GM23338 (cell line): Measurements from ENCODE around the gene MRPS10. TPM values are rescaled to one million over a fixed set of nuclear protein-coding genes. Genes with fewer than 3 reads are reported as not detected.

Source experiments
- ATAC-seq: fragments of 200-7000 bp; cut with Tn5 transposase; 3 replicates; pipeline ENCODE4 v1.9.1; 2020
- DNase-seq: peaks from one replicate; pipeline ENCODE4 v3.0.0-alpha.2; 2015; ENCODE audit warnings: low spot score
- H2AFZ ChIP-seq: fragments of 200-600 bp; sonication (generic); 2 replicates; pipeline ENCODE4 v1.8.0; 2016; ENCODE audit warnings: antibody characterized with exemption, mild to moderate bottlenecking, moderate library complexity
- H3F3A ChIP-seq: fragments of 200-600 bp; sonication (generic); replicated peaks from 2 replicates; pipeline ENCODE4 v1.8.0; 2017; ENCODE audit warnings: antibody characterized with exemption, mixed run types, low read depth
- H3K27ac ChIP-seq: fragments of 200-600 bp; sonication (generic); 2 replicates; pipeline ENCODE4 v1.6.1; 2016; ENCODE audit warnings: low read depth
- H3K27me3 ChIP-seq: fragments of 200-600 bp; sonication (generic); 2 replicates; pipeline ENCODE4 v1.8.0; 2016; ENCODE audit warnings: mild to moderate bottlenecking, mixed run types, moderate library complexity; ENCODE audit not compliant: insufficient read depth
- H3K36me3 ChIP-seq: fragments of 200-600 bp; sonication (generic); 2 replicates; pipeline ENCODE4 v1.8.0; 2016; ENCODE audit warnings: mild to moderate bottlenecking; ENCODE audit not compliant: insufficient read depth
- H3K4me1 ChIP-seq: fragments of 200-600 bp; sonication (generic); 2 replicates; pipeline ENCODE4 v1.8.0; 2016; ENCODE audit warnings: mild to moderate bottlenecking, moderate library complexity; ENCODE audit not compliant: insufficient read depth
- H3K4me2 ChIP-seq: fragments of 200-600 bp; sonication (generic); 2 replicates; pipeline ENCODE4 v1.7.1; 2017; ENCODE audit warnings: mixed run types
- H3K4me3 ChIP-seq: fragments of 200-600 bp; sonication (generic); 2 replicates; pipeline ENCODE4 v1.6.1; 2016; ENCODE audit warnings: mixed run types
- H3K79me2 ChIP-seq: fragments of 200-600 bp; sonication (generic); replicated peaks from 2 replicates; pipeline ENCODE4 v1.8.0; 2017; ENCODE audit warnings: mild to moderate bottlenecking; ENCODE audit not compliant: insufficient read depth
- H3K9me2 ChIP-seq: fragments of 200-600 bp; sonication (generic); 2 replicates; pipeline ENCODE4 v1.8.0; 2017; ENCODE audit not compliant: insufficient read depth
- H4K20me1 ChIP-seq: fragments of 200-600 bp; sonication (generic); replicated peaks from 2 replicates; pipeline ENCODE4 v1.8.0; 2017; ENCODE audit warnings: mild to moderate bottlenecking; ENCODE audit not compliant: insufficient read depth
- H3K27ac Mint-ChIP-seq: 2 replicates; pipeline ENCODE4 v1.8.0; 2020; ENCODE audit warnings: inconsistent platforms, mild to moderate bottlenecking, moderate library complexity, mixed read lengths
- H3K27me3 Mint-ChIP-seq: 3 replicates; pipeline ENCODE4 v1.8.0; 2022; ENCODE audit warnings: low read depth, mild to moderate bottlenecking, moderate library complexity, mixed read lengths, inconsistent platforms; ENCODE audit not compliant: insufficient read depth, poor library complexity
- H3K36me3 Mint-ChIP-seq: 3 replicates; pipeline ENCODE4 v1.8.0; 2021; ENCODE audit warnings: low read depth, mild to moderate bottlenecking, inconsistent platforms, moderate library complexity, mixed read lengths
- H3K4me1 Mint-ChIP-seq: 3 replicates; pipeline ENCODE4 v1.8.0; 2020; ENCODE audit warnings: mild to moderate bottlenecking, inconsistent platforms, mixed read lengths
- H3K4me3 Mint-ChIP-seq: 3 replicates; pipeline ENCODE4 v1.8.0; 2021; ENCODE audit warnings: moderate library complexity, mild to moderate bottlenecking, inconsistent platforms, mixed read lengths
- H3K9me3 Mint-ChIP-seq: 3 replicates; pipeline ENCODE4 v1.8.0; 2020; ENCODE audit warnings: moderate library complexity, mild to moderate bottlenecking, inconsistent platforms, mixed read lengths
- CREB1 ChIP-seq: fragments of 250-450 bp; sonication (Bioruptor Pico); IDR thresholded peaks from 2 replicates; pipeline ENCODE4 v1.5.0; 2020; ENCODE audit warnings: low read depth, mild to moderate bottlenecking, moderate library complexity
- EZH2 ChIP-seq: fragments of 200-600 bp; sonication (generic); IDR thresholded peaks from one replicate; pipeline ENCODE4 v1.8.0; 2017; ENCODE audit warnings: antibody characterized with exemption, mild to moderate bottlenecking, low read depth; ENCODE audit not compliant: unreplicated experiment
- EZH2phosphoT487 ChIP-seq: fragments of 200-600 bp; sonication (generic); IDR thresholded peaks from one replicate; pipeline ENCODE4 v1.8.1; 2018; ENCODE audit warnings: antibody characterized with exemption; ENCODE audit not compliant: unreplicated experiment
- JUNB ChIP-seq: IDR thresholded peaks from one replicate; pipeline ENCODE4 v1.6.1; 2016; ENCODE audit warnings: antibody characterized with exemption; ENCODE audit not compliant: unreplicated experiment
- NANOG ChIP-seq: IDR thresholded peaks from 2 replicates; pipeline ENCODE4 v1.6.1; 2016; ENCODE audit warnings: antibody characterized with exemption, borderline replicate concordance
- POLR2AphosphoS5 ChIP-seq: IDR thresholded peaks from 2 replicates; pipeline ENCODE4 v1.6.1; 2016; ENCODE audit warnings: antibody characterized with exemption, low read depth
- REST ChIP-seq: IDR thresholded peaks from one replicate; pipeline ENCODE4 v1.6.1; 2018; ENCODE audit warnings: antibody characterized with exemption; ENCODE audit not compliant: unreplicated experiment
- ZNF114 ChIP-seq: fragments of 250-450 bp; sonication (Bioruptor Pico); IDR thresholded peaks from 2 replicates; pipeline ENCODE4 v1.5.0; 2020; ENCODE audit warnings: mild to moderate bottlenecking, moderate library complexity
- polyA plus RNA-seq: library from polyadenylated mRNA; unstranded; fragments of >200 nt; fragmentation: Nextera tagmentation; extraction: Ambion mirVana; gene quantifications from 2 replicates; pipeline ENCODE4 v1.2.1, GENCODE V29; 2016
- total RNA-seq: library from RNA; depleted of rRNA; stranded (reverse); fragments of >200 nt; shearing (Covaris generic); gene quantifications from 2 replicates; pipeline ENCODE4 v1.2.3, GENCODE V29; 2014
- TF ChIP-seq, protein P1 (sequence below): IDR thresholded peaks from 2 replicates; pipeline ENCODE4 v1.6.1; 2016; ENCODE audit warnings: antibody characterized with exemption

Gene MRPS10
- total and polyA plus RNA-seq, 2 experiments from 2014 or later: 36.2 to 42.7 TPM

DNA sequence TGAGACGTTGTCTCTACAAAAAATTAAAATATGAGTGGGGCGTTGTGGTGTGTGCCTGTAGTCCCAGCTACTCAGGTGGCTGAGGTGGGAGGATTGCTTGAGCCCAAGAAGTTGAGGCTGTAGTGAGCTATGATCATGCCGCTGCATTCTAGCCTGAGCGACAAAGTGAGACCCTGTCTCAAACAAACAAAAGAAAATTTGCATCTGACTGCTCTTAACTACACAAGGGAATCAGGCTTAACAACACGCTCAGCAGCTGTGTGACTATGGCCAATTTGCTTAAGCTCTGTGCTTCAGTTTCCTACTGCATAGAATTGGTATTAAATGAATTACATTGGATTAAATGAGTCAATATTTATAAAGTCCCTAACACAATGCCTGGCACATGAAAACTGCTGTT is 24.3 kb upstream of the MRPS10 start:
- Histone ChIP-seq H3K36me3 (0 out of 2 replicates have a peak, but pooled peaks cover 5% of the 10 kb centered on the region), H3K27ac (peak overlapping the region; percentile 57), H3F3A (no peaks in the 10 kb centered on the region), H3K79me2 (no peaks in the 10 kb centered on the region), H3K4me1 (peaks cover 11% of the 10 kb centered on the region), H3K9me2 (no peaks in the 10 kb centered on the region), H3K4me3 (no peak overlapping the region), H2AFZ (no peak overlapping the region), H4K20me1 (no peaks in the 10 kb centered on the region), H3K27me3 (no peaks in the 10 kb centered on the region), H3K4me2 (peak overlapping the region; percentile 1; the same call in 1 of the 2 replicates)
- peak; percentile 81 for DNase-seq
- Mint-ChIP-seq H3K27me3 (peaks cover 5% of the 10 kb centered on the region), H3K9me3 (no peaks in the 10 kb centered on the region; the same call in 2 of the 3 replicates), H3K4me3 (no peak overlapping the region; the same call in 2 of the 3 replicates), H3K27ac (peak overlapping the region; percentile 81; the same call in 1 of the 2 replicates), H3K4me1 (peaks cover 15% of the 10 kb centered on the region), H3K36me3 (peaks cover 56% of the 10 kb centered on the region)
- peak; percentile 96 for ATAC-seq
- TF ChIP-seq EZH2phosphoT487 (no peak), POLR2AphosphoS5 (no peak), NANOG (peak; percentile 38; the same call in 1 of the 2 replicates)

DNA sequence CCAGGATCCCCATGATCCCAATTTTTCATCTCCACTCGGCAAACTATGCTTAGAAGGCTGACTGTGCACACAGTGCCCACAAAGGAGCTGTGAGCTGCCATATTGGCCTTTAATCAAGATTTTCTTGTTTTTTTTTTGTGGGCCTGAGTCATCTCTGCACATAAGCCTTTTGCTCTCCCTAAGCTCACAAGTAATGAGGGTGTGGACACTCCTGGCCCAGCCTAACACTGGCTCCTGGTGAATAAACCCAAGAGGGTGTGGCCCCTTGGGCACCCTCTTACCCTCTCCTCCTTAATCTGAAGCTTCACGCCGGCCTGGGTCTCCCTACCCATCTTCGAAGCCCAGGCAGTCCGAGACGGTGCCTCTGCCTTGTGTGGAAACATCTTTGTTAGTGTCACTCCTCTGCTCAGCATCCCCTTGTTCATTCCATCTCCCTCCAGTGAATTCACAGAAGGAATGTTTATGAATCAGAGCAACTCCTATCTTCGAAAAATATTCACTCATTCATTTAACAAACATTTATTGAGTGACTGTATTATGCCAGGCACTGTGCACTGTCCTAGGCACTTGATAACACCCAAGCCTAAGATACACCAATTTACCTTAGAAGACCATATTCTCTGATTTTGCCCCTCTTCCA is 22.2 kb upstream of the MRPS10 start:
- Histone ChIP-seq H3K27me3 (no peaks in the 10 kb centered on the region), H3K4me1 (peaks cover 11% of the 10 kb centered on the region), H3K9me2 (no peaks in the 10 kb centered on the region), H3K36me3 (peaks cover 4% of the 10 kb centered on the region; the same call in 1 of the 2 replicates), H2AFZ (no peak overlapping the region), H4K20me1 (no peaks in the 10 kb centered on the region), H3K79me2 (no peaks in the 10 kb centered on the region), H3F3A (no peaks in the 10 kb centered on the region), H3K4me3 (no peak overlapping the region), H3K4me2 (no peak overlapping the region), H3K27ac (peak overlapping the region; percentile 75; the same call in 1 of the 2 replicates)
- ATAC-seq (no peak), DNase-seq (no peak)
- TF ChIP-seq, protein P1, sequence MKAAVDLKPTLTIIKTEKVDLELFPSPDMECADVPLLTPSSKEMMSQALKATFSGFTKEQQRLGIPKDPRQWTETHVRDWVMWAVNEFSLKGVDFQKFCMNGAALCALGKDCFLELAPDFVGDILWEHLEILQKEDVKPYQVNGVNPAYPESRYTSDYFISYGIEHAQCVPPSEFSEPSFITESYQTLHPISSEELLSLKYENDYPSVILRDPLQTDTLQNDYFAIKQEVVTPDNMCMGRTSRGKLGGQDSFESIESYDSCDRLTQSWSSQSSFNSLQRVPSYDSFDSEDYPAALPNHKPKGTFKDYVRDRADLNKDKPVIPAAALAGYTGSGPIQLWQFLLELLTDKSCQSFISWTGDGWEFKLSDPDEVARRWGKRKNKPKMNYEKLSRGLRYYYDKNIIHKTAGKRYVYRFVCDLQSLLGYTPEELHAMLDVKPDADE: no peak
- no peak for TF ChIP-seq NANOG
- TF ChIP-seq ZNF114 (CRISPR knock-in tag): no peak
- no peak for TF ChIP-seq EZH2phosphoT487
- TF ChIP-seq EZH2: no peak
- TF ChIP-seq POLR2AphosphoS5: no peak
- no peak for TF ChIP-seq CREB1 (CRISPR knock-in tag)
- TF ChIP-seq REST: no peak
- TF ChIP-seq JUNB: no peak
- H3K36me3 Mint-ChIP-seq: peaks cover 55% of the 10 kb centered on the region
- peaks cover 15% of the 10 kb centered on the region for H3K4me1 Mint-ChIP-seq
- no peaks in the 10 kb centered on the region; the same call in 2 of the 3 replicates for H3K9me3 Mint-ChIP-seq
- peak overlapping the region; percentile 70 for H3K27ac Mint-ChIP-seq
- peaks cover 6% of the 10 kb centered on the region for H3K27me3 Mint-ChIP-seq
- no peak overlapping the region for H3K4me3 Mint-ChIP-seq
